Osteoblast (primary cell): ENCODE measurements around the gene PTPN9. TPM values are rescaled to one million over a fixed set of nuclear protein-coding genes. Genes with fewer than 3 reads are reported as not detected.
"Not testable (repeated sequence)": the region's sequence is repeated elsewhere in the genome, so short reads cannot be mapped to it uniquely, and the experiment has no call there.

Source experiments
- DNase-seq: peaks from one replicate; pipeline ENCODE4 v3.0.0; 2011; ENCODE audit warnings: low spot score, mixed read lengths; ENCODE audit not compliant: insufficient read length; ENCODE audit errors: missing footprints
- H2AFZ ChIP-seq: 2 replicates; pipeline ENCODE4 v1.6.0; 2011; ENCODE audit warnings: mild to moderate bottlenecking, low read length
- H3K27ac ChIP-seq: 2 replicates; pipeline ENCODE4 v1.5.1; 2011; ENCODE audit warnings: mild to moderate bottlenecking, low read depth, low read length, moderate library complexity
- H3K27me3 ChIP-seq: 2 replicates; pipeline ENCODE4 v1.6.0; 2012; ENCODE audit warnings: mild to moderate bottlenecking, control low read depth, inconsistent platforms, low read length, moderate library complexity; ENCODE audit not compliant: insufficient read depth
- H3K36me3 ChIP-seq: 2 replicates; pipeline ENCODE4 v1.5.1; 2011; ENCODE audit warnings: mild to moderate bottlenecking, low read length, control low read depth, moderate library complexity; ENCODE audit not compliant: insufficient read depth
- H3K4me1 ChIP-seq: 2 replicates; pipeline ENCODE4 v1.5.1; 2011; ENCODE audit warnings: mild to moderate bottlenecking, low read length, control low read depth, moderate library complexity; ENCODE audit not compliant: insufficient read depth
- H3K4me2 ChIP-seq: 2 replicates; pipeline ENCODE4 v1.6.0; 2011; ENCODE audit warnings: mild to moderate bottlenecking, low read length; ENCODE audit not compliant: insufficient read depth
- H3K4me3 ChIP-seq: fragments of 200-600 bp; sonication (generic); 3 replicates; pipeline ENCODE4 v1.5.1; 2012; ENCODE audit warnings: mild to moderate bottlenecking, low read length, inconsistent platforms; ENCODE audit not compliant: insufficient read depth
- H3K79me2 ChIP-seq: 2 replicates; pipeline ENCODE4 v1.6.0; 2012; ENCODE audit warnings: mild to moderate bottlenecking, low read length, control low read depth, inconsistent platforms; ENCODE audit not compliant: insufficient read depth
- H3K9me3 ChIP-seq: 2 replicates; pipeline ENCODE4 v1.5.1; 2011; ENCODE audit warnings: low read depth, low read length, control low read depth
- H4K20me1 ChIP-seq: 2 replicates; pipeline ENCODE4 v1.6.0; 2012; ENCODE audit warnings: mild to moderate bottlenecking, low read length, control low read depth; ENCODE audit not compliant: insufficient read depth
- total RNA-seq: library from RNA; depleted of rRNA; stranded (reverse); fragments of >200 nt; gene quantifications from 2 replicates; pipeline ENCODE4 v1.2.3, GENCODE V29; 2012
- TF ChIP-seq, protein P1 (sequence below): IDR thresholded peaks from 2 replicates; pipeline ENCODE4 v1.5.1; 2011; ENCODE audit warnings: mild to moderate bottlenecking, low read depth, low read length, moderate library complexity; ENCODE audit errors: extremely low read depth

PTPN9 gene
- total RNA-seq, 1 donor = 23.9 TPM

DNA sequence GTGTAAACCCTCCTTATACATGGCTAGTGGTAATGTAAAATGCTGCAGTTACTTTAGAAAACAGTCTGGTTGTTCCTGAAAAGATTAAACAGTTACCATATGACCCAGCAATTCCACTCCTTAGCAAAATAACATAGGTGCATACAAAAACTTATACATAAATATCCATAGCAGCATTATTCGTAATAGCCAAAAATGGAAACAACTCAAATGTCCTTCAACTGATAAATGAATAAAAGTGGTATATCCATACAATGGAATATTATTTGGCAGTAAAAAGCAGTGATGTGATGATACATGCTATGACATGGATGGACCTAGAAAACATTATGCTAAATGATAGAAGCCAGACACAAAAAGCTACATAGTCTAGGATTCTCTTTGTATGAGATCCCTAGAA, 96.0 kb downstream of the PTPN9 start:
- DNase-seq = no peak
- H3K4me3 ChIP-seq = no peak overlapping the region
- H4K20me1 ChIP-seq = no peaks in the 10 kb centered on the region
- H3K9me3 ChIP-seq = no peaks in the 10 kb centered on the region
- no peaks in the 10 kb centered on the region for H3K4me1 ChIP-seq
- H3K27me3 ChIP-seq = no peaks in the 10 kb centered on the region
- no peak overlapping the region for H2AFZ ChIP-seq
- no peak overlapping the region for H3K27ac ChIP-seq
- TF ChIP-seq, protein P1, sequence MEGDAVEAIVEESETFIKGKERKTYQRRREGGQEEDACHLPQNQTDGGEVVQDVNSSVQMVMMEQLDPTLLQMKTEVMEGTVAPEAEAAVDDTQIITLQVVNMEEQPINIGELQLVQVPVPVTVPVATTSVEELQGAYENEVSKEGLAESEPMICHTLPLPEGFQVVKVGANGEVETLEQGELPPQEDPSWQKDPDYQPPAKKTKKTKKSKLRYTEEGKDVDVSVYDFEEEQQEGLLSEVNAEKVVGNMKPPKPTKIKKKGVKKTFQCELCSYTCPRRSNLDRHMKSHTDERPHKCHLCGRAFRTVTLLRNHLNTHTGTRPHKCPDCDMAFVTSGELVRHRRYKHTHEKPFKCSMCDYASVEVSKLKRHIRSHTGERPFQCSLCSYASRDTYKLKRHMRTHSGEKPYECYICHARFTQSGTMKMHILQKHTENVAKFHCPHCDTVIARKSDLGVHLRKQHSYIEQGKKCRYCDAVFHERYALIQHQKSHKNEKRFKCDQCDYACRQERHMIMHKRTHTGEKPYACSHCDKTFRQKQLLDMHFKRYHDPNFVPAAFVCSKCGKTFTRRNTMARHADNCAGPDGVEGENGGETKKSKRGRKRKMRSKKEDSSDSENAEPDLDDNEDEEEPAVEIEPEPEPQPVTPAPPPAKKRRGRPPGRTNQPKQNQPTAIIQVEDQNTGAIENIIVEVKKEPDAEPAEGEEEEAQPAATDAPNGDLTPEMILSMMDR = no peak
- H3K79me2 ChIP-seq = no peaks in the 10 kb centered on the region
- H3K36me3 ChIP-seq = peaks cover 29% of the 10 kb centered on the region
- H3K4me2 ChIP-seq = no peak overlapping the region

DNA sequence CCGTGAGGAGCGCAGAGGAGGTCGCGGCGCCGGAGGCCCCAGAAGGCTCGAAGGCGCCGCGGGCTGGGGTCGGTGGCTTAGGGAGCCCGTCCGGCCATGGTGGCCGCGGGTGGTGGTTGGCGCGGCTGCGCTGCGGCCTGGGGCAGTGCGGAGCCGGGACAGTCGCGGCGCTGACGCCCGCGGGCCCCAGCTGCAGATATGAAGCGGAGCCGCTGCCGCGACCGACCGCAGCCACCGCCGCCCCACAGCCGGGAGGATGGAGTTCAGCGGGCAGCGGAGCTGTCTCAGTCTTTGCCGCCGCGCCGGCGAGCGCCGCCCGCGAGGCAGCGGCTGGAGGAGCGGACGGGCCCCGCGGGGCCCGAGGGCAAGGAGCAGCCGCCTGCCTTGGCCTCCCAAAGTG, 98.7 kb downstream of the PTPN9 start:
- not testable (repeated sequence) for DNase-seq, H3K9me3 ChIP-seq
- peaks cover 22% of the 10 kb centered on the region for H3K36me3 ChIP-seq

GRCh38 chr15:75479670-75480069, 99.4 kb downstream of the PTPN9 start:
- Histone ChIP-seq H3K27me3 (no peaks in the 10 kb centered on the region), H3K79me2 (no peaks in the 10 kb centered on the region), H3K9me3 (no peaks in the 10 kb centered on the region), H3K4me1 (no peaks in the 10 kb centered on the region), H2AFZ (no peak overlapping the region), H3K4me2 (no peak overlapping the region), H3K36me3 (peaks cover 26% of the 10 kb centered on the region), H4K20me1 (no peaks in the 10 kb centered on the region), H3K27ac (no peak overlapping the region), H3K4me3 (no peak overlapping the region)
- no peak for DNase-seq
- TF ChIP-seq, protein P1 = no peak

More for the DNA sequence above, 98.7 kb downstream of the PTPN9 start:
- H3K27me3 ChIP-seq, H2AFZ ChIP-seq, H3K4me1 ChIP-seq, H3K4me3 ChIP-seq, H3K27ac ChIP-seq, H4K20me1 ChIP-seq, H3K4me2 ChIP-seq, H3K79me2 ChIP-seq: not testable (repeated sequence)

GRCh38 chr15:75477094-75477493, 102.0 kb downstream of the PTPN9 start:
- H3K9me3 ChIP-seq, H3K27me3 ChIP-seq, H4K20me1 ChIP-seq, H3K4me1 ChIP-seq, DNase-seq, H3K4me2 ChIP-seq, H3K27ac ChIP-seq, H3K4me3 ChIP-seq, H2AFZ ChIP-seq, H3K79me2 ChIP-seq: not testable (repeated sequence)
- peaks cover 33% of the 10 kb centered on the region for H3K36me3 ChIP-seq

- H3K4me2 ChIP-seq = no peak overlapping the region
- no peak for DNase-seq
- no peak overlapping the region for H2AFZ ChIP-seq
- no peaks in the 10 kb centered on the region for H3K79me2 ChIP-seq
- H3K27me3 ChIP-seq = no peaks in the 10 kb centered on the region
- no peak overlapping the region for H3K4me3 ChIP-seq
- no peaks in the 10 kb centered on the region for H3K9me3 ChIP-seq
- TF ChIP-seq, protein P1 = no peak
- no peak overlapping the region for H3K27ac ChIP-seq
- H4K20me1 ChIP-seq = peaks cover 7% of the 10 kb centered on the region
- H3K4me1 ChIP-seq = peaks cover 9% of the 10 kb centered on the region
- H3K36me3 ChIP-seq = peaks cover 56% of the 10 kb centered on the region
Measured at GRCh38 chr15:75468913-75469598, 110.1 kb downstream of the PTPN9 start.
